Sigmoid colon (tissue), 7 donors: ENCODE results near the gene ETF1. TPM values are rescaled to one million over a fixed set of nuclear protein-coding genes. Genes with fewer than 3 reads are reported as not detected.

ENCODE experiments used
- DNase-seq: peaks from one replicate; pipeline ENCODE4 v3.0.0-alpha.2; 2019
- H3K27ac ChIP-seq, 4 donors: fragments of 200-600 bp; sonication (generic); one replicate each; pipeline ENCODE4 v1.5.1; 2016 to 2019; ENCODE audit warnings: mild to moderate bottlenecking in 1 of 4
- H3K27me3 ChIP-seq, 3 donors: fragments of 200-600 bp; sonication (generic); one replicate each; pipeline ENCODE4 v1.5.1; 2019; ENCODE audit warnings: mild to moderate bottlenecking in 1 of 3
- H3K36me3 ChIP-seq, 4 donors: fragments of 200-600 bp; sonication (generic); one replicate each; pipeline ENCODE4 v1.5.1; 2016 to 2019
- H3K4me1 ChIP-seq, 4 donors: fragments of 200-600 bp; sonication (generic); one replicate each; pipeline ENCODE4 v1.5.1; 2017 to 2019
- H3K4me3 ChIP-seq, 4 donors: fragments of 200-600 bp; sonication (generic); one replicate each; pipeline ENCODE4 v1.5.1; 2017 to 2019; ENCODE audit warnings: mild to moderate bottlenecking in 2 of 4, moderate library complexity in 1 of 4
- H3K9me3 ChIP-seq, 4 donors: fragments of 200-600 bp in 3 of 4; sonication (generic) in 3 of 4; one replicate each; pipeline versions ENCODE4 v1.5.1 to v1.6.1; 2013 to 2019
- EP300 ChIP-seq, 4 donors: sonication (generic); formaldehyde crosslinking; IDR thresholded peaks; one replicate each; pipeline ENCODE4 v1.6.1; 2017; ENCODE audit warnings: antibody characterized with exemption in 4 of 4
- POLR2A ChIP-seq, 2 donors: fragments of 450-650 bp; IDR thresholded peaks; one replicate each; pipeline ENCODE4 v1.6.1; 2016; ENCODE audit warnings: antibody characterized with exemption in 2 of 2, mild to moderate bottlenecking in 2 of 2, moderate library complexity in 2 of 2
- POLR2AphosphoS5 ChIP-seq, 4 donors: sonication (generic); formaldehyde crosslinking; IDR thresholded peaks; one replicate each; pipeline ENCODE4 v1.6.1; 2017; ENCODE audit warnings: antibody characterized with exemption in 4 of 4
- WGBS, 2 donors: extraction: QIAGEN DNeasy Blood & Tissue Kit; methylation state at CpG; one replicate each; pipeline ENCODE4 v1.1.7; 2013; 5-methylcytosine and 5-hydroxymethylcytosine counted together
- intact Hi-C: fragments of 100-400 bp; cut with DNase I; formaldehyde crosslinking; loops from one replicate; pipeline ENCODE4 v1.15.1; 2023
- polyA plus RNA-seq, 3 donors: library from polyadenylated mRNA; stranded (reverse); fragments of 200-250 nt; gene quantifications; one replicate each; pipeline ENCODE4 v1.2.3, GENCODE V29; 2013
- total RNA-seq, 4 donors: library from RNA; depleted of rRNA; stranded (reverse); fragments of >200 nt; gene quantifications; one replicate each; pipeline ENCODE4 v1.1.0, GENCODE V29; 2016
- TF ChIP-seq, protein P1 (sequence below), 4 experiments: fragments of 450-650 bp in 3 of 4; fragments of 200-600 bp in 1 of 4; IDR thresholded peaks; one replicate each; pipeline ENCODE4 v1.5.1; 2016 to 2019; ENCODE audit warnings: antibody characterized with exemption in 4 of 4, mild to moderate bottlenecking in 3 of 4, moderate library complexity in 2 of 4
- donor health status: healthy with polysubstance abuse.
- donor health status: Bipolar disorder and iron deficiency.
- donor health status: healthy.

ETF1 gene
- total and polyA plus RNA-seq, 7 donors: 49.9 to 117 (median 67.0) TPM

GRCh38 chr5:138580777-138581176 lies 37.7 kb upstream of the ETF1 start:
- TF ChIP-seq POLR2AphosphoS5 (IDR thresholded peaks at IDR 0.05): no peak
- TF ChIP-seq, protein P1, sequence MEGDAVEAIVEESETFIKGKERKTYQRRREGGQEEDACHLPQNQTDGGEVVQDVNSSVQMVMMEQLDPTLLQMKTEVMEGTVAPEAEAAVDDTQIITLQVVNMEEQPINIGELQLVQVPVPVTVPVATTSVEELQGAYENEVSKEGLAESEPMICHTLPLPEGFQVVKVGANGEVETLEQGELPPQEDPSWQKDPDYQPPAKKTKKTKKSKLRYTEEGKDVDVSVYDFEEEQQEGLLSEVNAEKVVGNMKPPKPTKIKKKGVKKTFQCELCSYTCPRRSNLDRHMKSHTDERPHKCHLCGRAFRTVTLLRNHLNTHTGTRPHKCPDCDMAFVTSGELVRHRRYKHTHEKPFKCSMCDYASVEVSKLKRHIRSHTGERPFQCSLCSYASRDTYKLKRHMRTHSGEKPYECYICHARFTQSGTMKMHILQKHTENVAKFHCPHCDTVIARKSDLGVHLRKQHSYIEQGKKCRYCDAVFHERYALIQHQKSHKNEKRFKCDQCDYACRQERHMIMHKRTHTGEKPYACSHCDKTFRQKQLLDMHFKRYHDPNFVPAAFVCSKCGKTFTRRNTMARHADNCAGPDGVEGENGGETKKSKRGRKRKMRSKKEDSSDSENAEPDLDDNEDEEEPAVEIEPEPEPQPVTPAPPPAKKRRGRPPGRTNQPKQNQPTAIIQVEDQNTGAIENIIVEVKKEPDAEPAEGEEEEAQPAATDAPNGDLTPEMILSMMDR (IDR thresholded peaks at IDR 0.05): no peak
- TF ChIP-seq EP300 (IDR thresholded peaks at IDR 0.05): no peak
- no peak for TF ChIP-seq POLR2A (IDR thresholded peaks at IDR 0.05)
- H3K4me1 ChIP-seq: peaks cover 0 to 6% (median 2%) of the 10 kb centered on the region in 4 donors
- intact Hi-C loops: no loop called here
- no peak for DNase-seq
- H3K4me3 ChIP-seq: no peak overlapping the region
- no peaks in the 10 kb centered on the region for H3K27me3 ChIP-seq
- no peak overlapping the region for H3K27ac ChIP-seq
- H3K9me3 ChIP-seq: no peaks in the 10 kb centered on the region
- H3K36me3 ChIP-seq: no peaks in the 10 kb centered on the region

DNA sequence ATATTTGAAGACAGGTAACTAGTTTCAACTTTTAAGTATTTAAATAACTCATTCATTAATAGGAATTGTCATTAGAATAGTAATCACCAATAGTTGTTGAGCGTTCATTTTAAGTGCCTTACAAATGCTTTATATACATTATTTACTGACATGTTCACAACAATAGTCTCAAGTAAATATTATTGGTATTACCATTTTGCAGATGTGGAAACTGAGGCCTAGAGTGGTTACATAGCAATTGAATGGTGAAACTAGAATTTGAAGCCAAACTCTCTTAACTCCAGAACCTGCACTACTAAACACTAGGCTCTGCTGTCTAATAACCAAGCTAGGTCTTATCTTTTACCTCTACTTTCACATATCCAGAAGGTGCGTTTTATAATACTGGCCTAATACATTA lies 37.0 kb upstream of the ETF1 start:
- Histone ChIP-seq H3K27ac (no peak overlapping the region), H3K4me3 (no peak overlapping the region), H3K27me3 (no peaks in the 10 kb centered on the region), H3K36me3 (no peaks in the 10 kb centered on the region), H3K4me1 (peaks cover 0 to 7% (median 2%) of the 10 kb centered on the region in 4 donors), H3K9me3 (no peaks in the 10 kb centered on the region)
- WGBS, 2 donors: 95 to 96% methylated on average over 2 of the region's 2 CpGs
- TF ChIP-seq POLR2A (IDR thresholded peaks at IDR 0.05) (no peak), EP300 (IDR thresholded peaks at IDR 0.05) (no peak), POLR2AphosphoS5 (IDR thresholded peaks at IDR 0.05) (no peak)
- TF ChIP-seq, protein P1 (IDR thresholded peaks at IDR 0.05): no peak
- intact Hi-C loops: no loop called here
- no peak for DNase-seq

DNA sequence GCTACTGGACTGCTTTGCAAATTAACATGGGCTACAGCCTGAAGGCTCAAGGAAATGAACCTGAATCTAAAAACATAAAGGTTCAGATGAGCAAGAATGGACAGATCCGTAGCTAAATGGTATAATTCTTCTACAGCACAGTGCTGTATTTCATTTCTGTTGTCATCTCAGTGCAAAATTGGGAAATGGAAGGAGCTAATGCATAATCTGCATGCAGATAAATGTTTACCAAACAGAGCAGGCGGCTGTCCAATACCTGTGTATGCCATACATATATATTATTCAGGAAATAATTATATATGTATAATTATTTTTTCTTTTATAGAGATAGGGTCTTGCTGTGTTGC lies 36.5 kb upstream of the ETF1 start:
- no peaks in the 10 kb centered on the region for H3K9me3 ChIP-seq
- TF ChIP-seq POLR2AphosphoS5 (IDR thresholded peaks at IDR 0.05): no peak
- TF ChIP-seq, protein P1 (IDR thresholded peaks at IDR 0.05): no peak
- no peak for TF ChIP-seq POLR2A (IDR thresholded peaks at IDR 0.05)
- no peak for TF ChIP-seq EP300 (IDR thresholded peaks at IDR 0.05)
- H3K36me3 ChIP-seq: no peaks in the 10 kb centered on the region
- intact Hi-C loops: loop anchor here (2.0 to 10.0 kb wide), 4 partner anchors 53 to 683 kb away; partner anchors contain the start of gene SIL1
- no peak overlapping the region for H3K4me3 ChIP-seq
- peaks cover 0 to 8% (median 2%) of the 10 kb centered on the region in 4 donors for H3K4me1 ChIP-seq
- WGBS, 2 donors: 40 to 41% methylated on average over 2 of the region's 2 CpGs
- H3K27me3 ChIP-seq: no peaks in the 10 kb centered on the region
- no peak for DNase-seq
- H3K27ac ChIP-seq: peak overlapping the region in 1 of 4 donors; percentile 37

GRCh38 chr5:138577452-138577851 lies 34.4 kb upstream of the ETF1 start:
- no peak for TF ChIP-seq POLR2AphosphoS5 (IDR thresholded peaks at IDR 0.05)
- no peak for TF ChIP-seq EP300 (IDR thresholded peaks at IDR 0.05)
- TF ChIP-seq POLR2A (IDR thresholded peaks at IDR 0.05): no peak
- TF ChIP-seq, protein P1 (IDR thresholded peaks at IDR 0.05): no peak
- Histone ChIP-seq H3K4me3 (no peak overlapping the region), H3K9me3 (no peaks in the 10 kb centered on the region), H3K4me1 (peaks cover 0 to 21% (median 17%) of the 10 kb centered on the region in 4 donors), H3K27me3 (no peaks in the 10 kb centered on the region), H3K27ac (no peak overlapping the region), H3K36me3 (peaks cover 8 to 13% (median 9%) of the 10 kb centered on the region in 4 donors)
- intact Hi-C loops: loop anchor here (10.0 kb wide), 2 partner anchors 147 to 617 kb away; partner anchors contain the start of gene SIL1
- WGBS, 2 donors: 95% methylated on average over 17 of the region's 17 CpGs
- DNase-seq: no peak
